Activated T-cell treated with anti-CD3 and anti-CD28 coated beads for 24 hours (primary cell): ENCODE results near the gene TEX51.

Experiments used
- DNase-seq: peaks from one replicate; pipeline ENCODE4 v3.0.0-alpha.2; 2020; ENCODE audit warnings: low read depth

The TEX51 gene

DNA sequence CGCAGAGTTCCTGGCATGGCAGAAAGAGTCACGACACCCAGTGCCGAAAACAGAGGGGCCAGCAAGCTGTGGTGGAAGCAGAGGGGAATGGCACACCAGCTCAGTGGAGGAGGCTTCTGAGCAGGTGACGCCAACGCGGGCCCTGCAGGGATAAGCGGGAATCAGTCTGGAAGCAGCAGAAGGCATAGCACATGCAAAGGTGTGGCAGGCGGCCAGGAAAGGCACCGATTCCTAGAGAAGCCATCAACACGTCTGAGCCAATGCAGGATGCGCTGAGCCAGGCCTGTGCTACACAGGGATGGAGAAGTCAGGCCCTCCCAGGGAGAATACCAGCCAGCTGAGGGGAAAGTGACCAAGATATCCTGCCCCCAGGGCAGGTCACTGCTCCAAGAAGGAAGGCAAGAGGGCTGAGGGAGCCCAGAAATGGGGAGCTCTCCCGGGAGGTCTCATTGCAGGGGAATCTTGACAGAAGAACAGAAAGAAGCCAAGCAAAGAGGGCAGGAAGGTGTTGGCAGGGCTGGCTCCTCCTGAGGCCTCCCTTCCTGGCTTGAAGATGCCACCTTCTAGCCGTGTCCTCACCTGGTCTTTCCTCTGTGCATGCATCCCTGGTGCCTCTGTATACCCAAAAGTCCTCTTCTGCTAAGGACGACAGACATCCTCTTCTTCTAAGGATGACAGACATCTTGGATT, 16.3 kb downstream of the TEX51 start:
- no peak for DNase-seq

DNA sequence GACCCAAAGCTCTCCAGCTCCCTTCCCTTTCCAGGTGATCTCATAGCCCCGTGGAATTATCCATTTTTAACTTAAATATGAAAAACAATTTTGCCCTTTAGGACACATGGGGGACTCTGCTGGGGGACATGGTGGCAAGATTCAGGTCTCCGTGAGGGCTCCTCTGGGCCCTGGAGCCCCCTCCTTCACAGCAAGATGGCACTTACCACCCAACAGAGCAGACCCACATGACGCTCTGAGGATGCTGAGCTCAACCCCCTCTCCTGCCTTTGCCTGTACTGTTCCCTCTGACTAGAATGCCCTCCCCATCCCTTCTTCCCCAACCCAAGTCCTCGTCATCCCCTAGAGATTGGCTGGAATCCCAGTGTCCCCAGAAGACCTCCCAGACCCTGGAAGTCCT, 17.2 kb downstream of the TEX51 start:
- no peak for DNase-seq

DNA sequence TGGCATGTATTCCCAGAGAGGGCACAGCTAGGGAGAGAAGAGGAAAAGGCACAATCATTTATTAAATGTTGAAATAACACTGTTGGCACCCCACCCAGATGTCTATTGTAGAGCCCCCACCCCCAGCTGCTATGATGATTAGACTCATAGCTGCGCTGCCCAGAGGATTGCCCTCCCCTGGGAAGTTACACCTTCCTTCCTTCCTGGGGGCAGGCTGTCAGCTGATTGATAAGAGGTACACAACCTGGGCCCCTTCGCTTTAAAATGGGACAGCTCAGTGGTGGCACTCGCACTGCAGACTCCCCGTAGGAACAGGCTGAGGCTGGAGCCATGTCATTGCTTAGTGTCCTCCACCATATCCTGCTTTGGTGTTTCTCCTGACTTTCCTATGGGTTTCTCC, 18.1 kb downstream of the TEX51 start:
- DNase-seq: no peak

DNA sequence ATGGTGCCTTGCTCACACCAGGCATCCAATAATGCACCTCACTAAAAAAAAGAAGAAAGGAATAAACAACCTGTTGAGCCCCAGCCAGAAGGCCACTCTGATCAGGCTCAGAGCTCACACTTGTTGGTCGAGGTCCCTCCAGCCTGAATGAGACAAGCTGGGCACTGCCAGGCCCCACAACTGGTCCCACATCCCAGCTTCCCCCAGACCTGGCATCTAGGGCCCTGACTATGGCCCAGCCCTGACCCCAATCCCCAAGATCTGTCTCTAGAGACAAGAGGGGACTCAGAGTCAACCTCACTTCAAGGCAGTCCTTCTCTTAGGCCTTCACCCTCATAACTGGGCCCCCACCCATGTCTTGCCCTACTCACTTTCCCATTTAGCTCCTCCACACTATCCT, 22.4 kb downstream of the TEX51 start:
- DNase-seq: no peak

DNA sequence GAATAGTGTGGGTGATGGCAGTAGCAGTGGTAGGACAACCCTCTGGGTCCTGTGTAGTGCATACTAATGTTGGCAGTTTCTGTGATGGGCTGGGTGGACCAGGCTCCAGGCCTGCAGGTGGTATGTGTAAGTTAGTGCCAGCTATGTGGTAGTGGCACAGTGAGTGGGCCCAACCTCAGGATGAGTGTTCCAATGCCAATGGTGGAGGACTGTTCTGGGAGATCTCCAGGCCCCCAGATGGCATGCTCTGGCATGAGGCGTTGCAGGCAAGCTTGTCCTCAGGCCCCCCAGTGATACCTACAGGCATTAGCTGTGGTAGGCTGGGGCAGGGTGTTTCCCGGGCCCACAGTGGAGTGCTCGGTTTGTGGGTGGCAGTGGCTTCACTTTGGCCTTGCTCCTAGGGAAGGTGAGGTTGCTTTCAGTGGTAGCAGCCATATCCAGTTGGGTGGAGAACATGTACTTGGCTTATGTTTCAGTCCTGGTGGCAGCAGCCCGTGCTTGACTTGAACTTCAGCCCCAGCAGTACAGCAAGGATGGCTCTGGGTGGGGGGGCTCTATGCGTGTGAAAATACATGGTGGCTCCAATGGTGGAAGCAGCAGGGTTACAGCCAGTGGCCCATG, 32.4 kb downstream of the TEX51 start:
- DNase-seq: no peak

DNA sequence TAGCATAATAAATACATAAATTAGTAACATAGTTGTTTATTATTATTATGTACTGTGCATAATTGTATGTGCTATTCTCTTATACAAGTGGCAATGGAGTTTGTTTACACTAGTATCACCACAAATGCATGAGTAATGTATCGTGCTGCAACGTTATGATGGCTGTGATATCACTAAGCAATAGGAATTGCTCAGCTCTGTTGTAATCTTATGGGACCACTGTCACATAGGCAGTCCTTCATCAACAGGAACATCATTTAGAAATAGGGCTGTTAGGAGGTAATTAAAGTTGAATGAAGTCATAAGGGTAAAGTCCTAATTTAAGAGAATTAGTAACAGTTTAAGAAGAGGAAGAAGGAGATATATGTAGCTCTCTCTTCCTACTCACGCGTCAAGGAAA, 33.8 kb downstream of the TEX51 start:
- DNase-seq: no peak

DNA sequence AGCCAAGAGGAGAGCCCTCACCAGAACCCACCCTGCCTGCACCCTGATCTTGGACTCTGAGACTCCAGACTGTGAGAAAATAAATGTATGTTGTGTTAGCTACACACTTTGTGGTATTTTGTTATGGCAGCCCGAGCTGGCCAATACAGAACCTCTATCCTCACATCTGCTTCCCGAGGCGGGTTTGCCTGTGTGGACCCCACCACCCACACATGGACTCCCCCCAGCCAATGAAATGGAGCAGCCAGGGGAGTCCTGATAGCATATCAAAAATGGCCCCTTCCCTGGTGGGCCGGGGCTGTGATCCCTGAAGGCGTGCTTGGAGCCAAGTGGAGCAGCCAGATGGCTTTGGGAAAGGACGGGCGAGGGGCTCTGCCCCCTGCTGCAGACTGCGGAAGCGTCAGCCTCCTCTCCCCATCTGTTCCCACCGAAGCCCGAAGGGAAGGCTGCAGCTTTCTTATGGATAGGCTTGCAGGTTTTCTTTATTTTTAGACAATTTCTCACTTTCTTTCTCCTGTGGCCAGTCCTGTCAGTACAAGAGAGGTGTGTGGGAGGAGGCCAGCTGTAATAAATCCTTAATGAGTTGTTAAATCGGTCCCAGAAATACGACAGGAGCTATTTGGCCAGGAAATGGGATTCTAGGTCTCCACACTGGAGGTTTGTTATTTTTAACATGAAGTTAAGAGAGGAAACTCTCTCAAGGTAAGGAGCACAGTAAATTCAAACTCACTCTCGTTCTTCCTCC, 34.4 kb downstream of the TEX51 start:
- DNase-seq: no peak

DNA sequence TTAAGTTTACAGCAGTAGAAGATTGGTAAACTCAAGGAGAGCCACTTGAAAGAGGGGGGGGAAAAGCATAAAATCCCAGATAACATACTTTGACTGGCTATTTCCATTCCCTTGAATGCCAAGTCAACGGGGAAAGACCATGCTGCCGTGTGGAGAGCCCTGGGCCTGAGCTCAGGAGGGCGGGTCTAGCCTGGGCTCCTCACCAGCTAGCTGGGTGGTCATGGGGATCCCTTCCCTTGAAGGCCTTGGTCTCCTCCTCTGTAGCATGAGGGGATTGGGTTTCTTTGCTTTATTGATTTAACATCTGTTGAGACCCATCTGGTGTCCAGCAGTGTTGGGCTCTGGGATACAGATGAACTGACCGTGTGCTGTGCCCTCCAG, 35.0 kb downstream of the TEX51 start:
- no peak for DNase-seq

DNA sequence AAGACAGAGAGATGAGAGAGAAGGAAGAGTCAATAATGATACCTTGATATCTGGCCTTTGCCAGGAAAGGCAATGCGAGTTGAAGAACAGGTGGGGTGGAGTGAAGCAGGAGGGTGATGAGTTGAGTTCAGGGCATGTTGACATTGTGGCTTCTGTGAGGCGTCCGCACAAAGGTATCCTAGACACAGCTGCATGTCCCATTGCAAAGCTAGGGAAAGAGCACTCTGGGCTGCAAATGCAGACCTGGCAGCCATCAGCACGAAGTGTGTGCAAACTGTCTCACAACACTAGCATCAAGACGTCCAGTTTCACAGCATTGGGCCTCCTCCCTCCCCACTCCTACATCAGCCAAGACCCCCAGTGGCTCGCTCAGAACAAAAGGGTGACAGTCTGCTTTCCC, 36.1 kb downstream of the TEX51 start:
- DNase-seq: no peak

DNA sequence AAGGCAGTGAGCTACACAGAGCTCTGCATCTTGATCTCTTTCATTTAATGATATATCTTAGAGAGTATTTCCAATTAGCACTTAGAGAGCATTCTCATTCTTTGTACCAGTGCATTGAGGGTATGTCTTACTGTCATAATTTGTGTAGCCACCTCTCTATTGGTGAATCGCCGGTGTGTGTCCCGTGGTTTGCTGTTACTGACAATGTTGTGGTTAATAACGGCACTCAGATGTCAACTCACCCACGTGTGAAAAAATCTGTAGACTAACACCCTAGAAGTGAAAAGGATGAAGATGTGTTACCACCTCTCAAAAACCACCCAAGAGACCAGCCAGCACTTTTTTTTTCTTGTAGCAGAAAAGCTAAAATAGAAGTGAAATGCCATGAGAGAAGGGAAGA, 37.1 kb downstream of the TEX51 start:
- DNase-seq: no peak

DNA sequence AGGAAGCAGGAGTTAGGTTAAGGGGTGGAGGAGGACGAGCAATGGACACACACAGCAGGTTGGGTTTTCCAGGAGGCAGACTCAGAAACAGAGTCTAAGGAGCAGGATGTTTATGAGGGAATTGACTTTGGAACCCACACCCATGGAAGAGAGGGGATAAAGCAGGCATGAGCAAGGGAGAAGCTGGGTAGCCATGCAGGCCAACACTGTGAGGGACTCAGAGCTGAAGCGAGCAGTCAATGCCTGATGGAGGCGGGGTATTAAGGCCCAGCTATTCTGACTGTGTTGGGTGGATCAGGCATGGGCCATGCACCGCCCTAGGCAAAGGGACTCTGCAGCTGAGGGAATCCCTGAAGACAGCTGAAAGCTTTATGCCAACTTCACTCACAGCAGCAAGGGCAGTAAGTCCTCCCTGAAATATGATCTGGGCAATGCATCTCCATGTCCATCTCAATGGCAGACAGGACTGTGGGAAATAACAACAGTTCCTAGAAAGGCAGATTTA, 37.6 kb downstream of the TEX51 start:
- no peak for DNase-seq

DNA sequence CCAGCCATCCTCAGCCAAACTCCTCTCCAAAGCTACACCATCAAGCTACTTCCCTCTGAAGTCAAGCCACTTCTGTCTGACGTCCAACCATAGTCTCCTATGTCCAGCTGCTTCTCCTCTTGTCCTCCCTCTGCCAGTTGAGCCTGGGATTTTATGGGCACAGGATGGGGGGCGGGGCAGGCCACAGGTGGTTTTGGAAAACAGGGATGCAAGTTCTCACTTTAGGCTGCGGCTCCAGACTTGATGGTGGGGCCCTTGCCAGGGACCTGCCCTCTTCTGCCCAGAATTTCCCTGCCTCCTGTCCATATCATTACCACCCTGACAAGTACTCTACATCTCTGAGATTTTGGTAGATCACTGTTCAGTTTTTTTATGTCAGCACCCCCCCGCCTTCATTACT, 41.6 kb downstream of the TEX51 start:
- no peak for DNase-seq

DNA sequence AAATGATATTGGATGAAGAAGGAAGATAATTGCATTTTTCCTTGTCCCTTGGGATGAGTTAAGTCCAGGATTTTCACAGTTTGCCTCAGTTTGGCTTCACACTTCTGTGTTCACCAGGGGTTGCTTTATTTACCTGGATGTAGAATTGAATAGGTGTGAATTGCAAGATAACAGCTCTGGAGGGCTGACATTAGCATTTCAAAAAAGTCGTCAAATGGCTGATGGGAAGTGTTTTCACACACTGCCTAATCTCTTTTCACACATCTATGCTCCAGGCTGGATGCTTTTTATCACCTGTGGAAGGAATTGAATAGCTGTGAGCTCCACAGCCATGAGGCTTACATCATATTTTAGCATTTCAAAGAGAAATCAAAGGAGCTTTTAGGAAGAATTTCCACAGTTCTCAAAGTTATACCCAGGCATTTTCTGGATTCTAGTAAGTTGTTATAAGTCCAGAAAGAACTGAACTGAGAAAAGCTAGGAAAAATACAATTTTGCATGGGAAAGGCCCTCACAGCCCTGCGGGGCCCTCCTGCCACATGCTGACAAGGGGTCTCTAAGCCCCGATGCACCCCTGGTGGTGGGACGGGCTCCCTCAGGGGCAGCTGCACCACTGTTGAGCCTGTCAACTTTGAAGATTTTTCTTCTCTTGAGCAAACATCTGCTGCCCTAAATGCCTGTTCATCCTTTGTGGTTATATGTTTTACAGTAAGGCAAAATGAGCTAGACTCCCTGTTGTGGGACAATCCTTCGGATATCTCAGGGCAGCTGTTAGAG, 43.9 kb downstream of the TEX51 start:
- no peak for DNase-seq

DNA sequence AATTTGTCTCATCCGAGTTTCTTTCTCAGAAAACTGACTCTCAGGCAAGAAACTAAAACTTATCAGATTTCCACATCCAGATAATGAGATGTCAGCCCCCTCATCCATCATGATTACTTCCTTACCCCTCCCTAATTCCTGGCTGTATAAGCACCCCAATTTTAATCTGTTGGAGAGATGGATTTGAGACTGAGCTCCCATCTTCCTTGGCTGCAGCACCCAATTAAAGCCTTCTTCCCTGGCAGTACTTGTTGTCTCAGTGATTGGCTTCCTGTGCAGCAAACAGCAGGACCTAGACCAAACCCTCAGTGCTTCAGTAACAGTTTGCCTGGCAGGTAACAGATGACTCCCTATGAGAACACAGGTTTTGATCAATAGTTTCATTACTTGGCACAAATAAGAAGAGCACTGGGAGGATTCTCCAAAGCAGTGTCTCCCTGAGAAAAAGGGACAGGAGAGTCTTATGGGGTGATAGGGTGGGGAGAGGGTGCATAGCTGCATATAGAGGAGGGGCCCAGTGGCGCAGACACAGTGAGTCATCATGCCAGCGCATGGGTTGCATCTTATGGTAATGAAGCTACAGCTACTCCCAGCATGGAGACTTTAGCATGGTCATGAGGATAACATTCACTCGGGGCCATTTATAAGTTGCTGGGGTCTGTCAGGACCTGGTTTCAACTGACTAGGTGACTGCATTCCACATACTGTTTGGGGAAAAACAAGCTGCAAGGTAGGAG, 45.1 kb downstream of the TEX51 start:
- no peak for DNase-seq

DNA sequence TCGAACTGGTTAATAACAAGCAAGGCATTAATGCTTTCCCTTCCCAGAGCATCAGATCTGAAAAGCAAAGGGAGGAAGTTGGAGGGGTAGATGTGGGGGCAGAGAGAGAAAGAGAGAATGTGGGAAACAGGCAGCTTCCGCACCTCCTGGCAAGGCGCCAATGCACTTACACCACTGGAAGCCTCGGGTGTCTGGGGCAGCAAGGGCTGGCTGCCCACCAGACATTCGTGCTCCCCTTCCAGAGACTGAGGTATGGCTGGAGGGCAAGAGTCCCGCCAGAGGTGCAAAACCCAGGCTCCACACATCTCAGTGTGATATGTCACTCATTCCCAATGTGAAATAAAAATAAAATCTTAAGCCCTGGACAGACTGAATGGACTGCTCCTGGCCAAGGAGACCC, 46.4 kb downstream of the TEX51 start:
- no peak for DNase-seq

DNA sequence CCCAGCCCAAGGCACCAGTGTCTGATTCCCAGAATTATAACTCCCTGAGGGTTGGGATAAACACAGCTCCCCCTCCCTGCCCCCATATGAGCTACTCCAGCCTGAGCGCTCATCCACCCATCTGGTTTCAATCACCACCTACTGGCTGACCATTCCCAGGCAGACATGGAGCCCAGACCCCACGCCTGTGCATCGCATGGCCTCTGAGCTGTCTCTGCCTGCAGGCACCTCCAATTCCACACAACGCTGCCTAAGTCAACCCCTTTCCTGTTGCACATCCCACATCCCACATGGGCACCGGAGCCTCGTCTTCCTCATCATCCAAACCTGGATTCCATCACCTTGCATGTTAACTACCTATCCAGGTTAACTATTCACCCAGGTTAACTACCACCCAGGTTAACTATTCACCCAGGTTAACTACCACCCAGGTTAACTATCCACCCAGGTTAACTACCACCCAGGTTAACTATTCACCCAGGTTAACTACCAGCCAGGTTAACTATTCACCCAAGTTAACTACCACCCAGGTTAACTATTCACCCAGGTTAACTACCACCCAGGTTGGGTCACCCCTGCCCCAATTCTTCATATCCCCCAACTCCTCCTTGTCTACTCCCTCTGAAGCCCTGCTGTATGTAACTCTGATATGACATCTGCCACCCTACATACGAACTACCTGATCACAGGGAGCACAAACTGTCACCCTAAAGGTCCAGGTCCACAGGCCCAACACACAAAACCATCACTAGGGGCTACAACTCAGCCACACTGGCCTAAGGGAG, 47.8 kb downstream of the TEX51 start:
- DNase-seq: no peak

DNA sequence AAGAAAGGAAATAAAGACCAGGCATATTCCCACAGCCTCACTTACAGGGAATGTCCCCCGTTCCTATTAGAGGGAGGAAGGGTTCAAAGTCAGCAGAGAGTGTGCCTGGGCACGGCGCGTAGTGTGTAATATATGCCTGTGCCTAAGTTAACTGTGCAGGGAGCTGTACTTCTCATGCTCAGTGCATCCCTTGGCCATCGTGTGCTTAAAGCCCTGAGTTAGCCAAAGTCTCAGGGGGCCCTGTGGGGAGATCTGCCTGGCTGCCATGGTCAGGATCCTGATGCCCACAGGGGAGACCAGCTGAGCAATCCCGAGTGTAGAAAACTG, 48.4 kb downstream of the TEX51 start:
- DNase-seq: no peak

DNA sequence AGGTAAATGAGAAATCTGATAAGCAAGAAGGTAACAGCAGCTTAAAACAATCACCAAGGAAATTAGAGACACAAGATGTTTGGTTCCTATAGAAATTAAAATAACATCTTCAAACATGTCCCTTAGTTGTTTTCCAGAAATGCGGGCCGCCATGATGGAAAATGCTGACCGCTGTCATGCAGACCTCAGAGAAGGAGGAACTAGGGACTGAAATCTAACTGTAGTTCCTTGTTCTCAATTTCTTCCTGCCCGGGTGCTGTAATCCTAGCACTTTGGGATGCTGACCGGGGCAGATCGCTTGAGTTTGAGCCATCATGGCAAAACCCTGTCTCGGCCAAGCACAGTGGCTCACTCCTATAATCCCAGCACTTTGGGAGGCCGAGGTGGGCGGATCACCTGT, 51.1 kb downstream of the TEX51 start:
- no peak for DNase-seq

DNA sequence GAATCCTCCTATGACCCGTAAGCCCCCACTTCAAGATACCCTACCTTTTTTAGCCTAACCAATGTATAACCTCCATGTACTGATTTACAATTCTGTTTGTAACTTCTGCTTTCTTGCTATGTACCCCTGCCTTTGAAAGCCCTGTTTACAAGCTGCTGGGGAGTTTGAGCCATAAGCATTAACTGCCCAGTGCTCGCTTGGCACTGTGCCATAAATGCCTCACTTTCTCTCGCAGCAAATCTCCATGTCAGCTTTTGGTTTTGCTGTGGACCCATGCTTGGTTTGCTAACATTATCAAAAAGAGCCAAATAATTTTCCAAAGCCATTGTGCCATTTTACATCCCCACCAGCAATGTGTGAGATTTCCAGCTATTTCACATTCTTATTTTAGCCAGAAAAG, 51.8 kb downstream of the TEX51 start:
- DNase-seq: no peak
